Retinal pigment epithelial cell (primary cell): ENCODE results near the gene PGS1.
"Not testable (repeated sequence)": the region's sequence is repeated elsewhere in the genome, so short reads cannot be mapped to it uniquely, and the experiment has no call there.

Source experiments
- DNase-seq: peaks from one replicate; pipeline ENCODE4 v3.0.0-alpha.2; 2010; ENCODE audit warnings: low read depth
- H3K4me3 ChIP-seq: 2 replicates; pipeline ENCODE4 v1.5.1; 2011; ENCODE audit warnings: mild to moderate bottlenecking, low read length, control low read depth, moderate library complexity
- CTCF ChIP-seq: conservative IDR thresholded peaks from 2 replicates; pipeline ENCODE4 v1.5.1; 2011; ENCODE audit warnings: low read depth, low read length, control low read depth, inconsistent platforms

The PGS1 gene

GRCh38 chr17:78378225-78379130 is at the start of gene PGS1:
PGS1 (plus strand) TSS chr17:78378649; CDS start chr17:78378666, 17 bp downstream.
- peak within 1 kb of the TSS; percentile 87 for H3K4me3 ChIP-seq
- DNase-seq: no peak
- no peak for TF ChIP-seq CTCF

GRCh38 chr17:78329263-78330059 is 49.0 kb upstream of the PGS1 start:
- no peak for TF ChIP-seq CTCF
- no peak for DNase-seq
- H3K4me3 ChIP-seq: no peak overlapping the region

- no peak for TF ChIP-seq CTCF
- no peak overlapping the region for H3K4me3 ChIP-seq
- DNase-seq: no peak
Observed at GRCh38 chr17:78330570-78331224, 47.8 kb upstream of the PGS1 start.

- not testable (repeated sequence) for DNase-seq, H3K4me3 ChIP-seq
Observed at GRCh38 chr17:78331355-78331754, 47.1 kb upstream of the PGS1 start.

GRCh38 chr17:78332991-78333390 is 45.5 kb upstream of the PGS1 start:
- no peak for DNase-seq
- no peak for TF ChIP-seq CTCF
- H3K4me3 ChIP-seq: no peak overlapping the region

GRCh38 chr17:78335209-78335608 is 43.2 kb upstream of the PGS1 start:
- H3K4me3 ChIP-seq: no peak overlapping the region
- no peak for DNase-seq
- TF ChIP-seq CTCF: no peak
